ENCODE data around the gene MED9.

DNA sequence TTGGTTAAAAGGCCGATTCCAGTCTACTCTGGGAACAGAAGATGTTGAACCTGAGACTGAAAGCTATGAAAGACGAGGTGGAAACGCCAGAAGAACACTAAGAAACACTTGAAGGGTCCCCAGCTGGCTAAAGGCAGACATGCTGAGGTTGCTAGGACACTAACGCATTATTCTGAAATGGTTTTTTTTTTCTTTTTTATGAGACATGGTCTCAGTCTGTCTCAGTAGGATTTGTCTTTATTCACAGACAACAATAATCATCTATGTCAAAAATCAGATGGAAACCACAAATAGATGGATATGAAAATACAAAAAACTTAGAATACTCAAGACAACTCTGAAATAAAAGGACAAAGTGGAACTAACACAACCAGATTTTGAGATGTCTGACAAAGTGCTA is 54.4 kb downstream of the MED9 start:
- TF ChIP-seq, protein P1, sequence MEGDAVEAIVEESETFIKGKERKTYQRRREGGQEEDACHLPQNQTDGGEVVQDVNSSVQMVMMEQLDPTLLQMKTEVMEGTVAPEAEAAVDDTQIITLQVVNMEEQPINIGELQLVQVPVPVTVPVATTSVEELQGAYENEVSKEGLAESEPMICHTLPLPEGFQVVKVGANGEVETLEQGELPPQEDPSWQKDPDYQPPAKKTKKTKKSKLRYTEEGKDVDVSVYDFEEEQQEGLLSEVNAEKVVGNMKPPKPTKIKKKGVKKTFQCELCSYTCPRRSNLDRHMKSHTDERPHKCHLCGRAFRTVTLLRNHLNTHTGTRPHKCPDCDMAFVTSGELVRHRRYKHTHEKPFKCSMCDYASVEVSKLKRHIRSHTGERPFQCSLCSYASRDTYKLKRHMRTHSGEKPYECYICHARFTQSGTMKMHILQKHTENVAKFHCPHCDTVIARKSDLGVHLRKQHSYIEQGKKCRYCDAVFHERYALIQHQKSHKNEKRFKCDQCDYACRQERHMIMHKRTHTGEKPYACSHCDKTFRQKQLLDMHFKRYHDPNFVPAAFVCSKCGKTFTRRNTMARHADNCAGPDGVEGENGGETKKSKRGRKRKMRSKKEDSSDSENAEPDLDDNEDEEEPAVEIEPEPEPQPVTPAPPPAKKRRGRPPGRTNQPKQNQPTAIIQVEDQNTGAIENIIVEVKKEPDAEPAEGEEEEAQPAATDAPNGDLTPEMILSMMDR (conservative IDR thresholded peaks at IDR 0.05; ENCODE audit: low read length), result no peak
- TF ChIP-seq EZH2phosphoT487 (IDR thresholded peaks at IDR 0.05; ENCODE audit: borderline replicate concordance), result no peak
